Adrenal gland (tissue), 5 donors: ENCODE results near the gene PPFIA2.

Experiments used
- POLR2A ChIP-seq, 2 donors: fragments of 450-650 bp; IDR thresholded peaks; one replicate each; pipeline ENCODE4 v1.6.1; 2017; ENCODE audit warnings: antibody characterized with exemption in 2 of 2, mild to moderate bottlenecking in 2 of 2, moderate library complexity in 1 of 2
- TF ChIP-seq, protein P1 (sequence below), 6 experiments: fragments of 450-650 bp in 4 of 6; fragments of 200-600 bp in 2 of 6; sonication (generic) in 1 of 6; IDR thresholded peaks; 1 replicate in 5 of 6; 2 replicates in 1 of 6; pipeline versions ENCODE4 v1.5.1 to v1.8.0; 2016 to 2021; ENCODE audit warnings: antibody characterized with exemption in 6 of 6, mild to moderate bottlenecking in 2 of 6, moderate library complexity in 1 of 6
- donor health status: DM: no; HTN: no; CAD: no.

- TF ChIP-seq, protein P1, sequence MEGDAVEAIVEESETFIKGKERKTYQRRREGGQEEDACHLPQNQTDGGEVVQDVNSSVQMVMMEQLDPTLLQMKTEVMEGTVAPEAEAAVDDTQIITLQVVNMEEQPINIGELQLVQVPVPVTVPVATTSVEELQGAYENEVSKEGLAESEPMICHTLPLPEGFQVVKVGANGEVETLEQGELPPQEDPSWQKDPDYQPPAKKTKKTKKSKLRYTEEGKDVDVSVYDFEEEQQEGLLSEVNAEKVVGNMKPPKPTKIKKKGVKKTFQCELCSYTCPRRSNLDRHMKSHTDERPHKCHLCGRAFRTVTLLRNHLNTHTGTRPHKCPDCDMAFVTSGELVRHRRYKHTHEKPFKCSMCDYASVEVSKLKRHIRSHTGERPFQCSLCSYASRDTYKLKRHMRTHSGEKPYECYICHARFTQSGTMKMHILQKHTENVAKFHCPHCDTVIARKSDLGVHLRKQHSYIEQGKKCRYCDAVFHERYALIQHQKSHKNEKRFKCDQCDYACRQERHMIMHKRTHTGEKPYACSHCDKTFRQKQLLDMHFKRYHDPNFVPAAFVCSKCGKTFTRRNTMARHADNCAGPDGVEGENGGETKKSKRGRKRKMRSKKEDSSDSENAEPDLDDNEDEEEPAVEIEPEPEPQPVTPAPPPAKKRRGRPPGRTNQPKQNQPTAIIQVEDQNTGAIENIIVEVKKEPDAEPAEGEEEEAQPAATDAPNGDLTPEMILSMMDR (IDR thresholded peaks at IDR 0.05) = peak in 2 of 6 experiments; percentile 8 to 18
- TF ChIP-seq POLR2A (IDR thresholded peaks at IDR 0.05) = no peak
Measured at GRCh38 chr12:81797100-81797499, 38.0 kb upstream of the PPFIA2 start.
